H1 (cell line): Measurements from ENCODE around the gene CDK9. TPM values are rescaled to one million over a fixed set of nuclear protein-coding genes. Genes with fewer than 3 reads are reported as not detected.

Experiments
- ASH2L ChIP-seq: fragments of 200-600, 300-600 bp; sonication (generic); IDR thresholded peaks from one replicate; pipeline ENCODE4 v1.7.1; 2017; ENCODE audit warnings: low read length
- ATF3 ChIP-seq: IDR thresholded peaks from 2 replicates; pipeline ENCODE4 v1.6.1; 2011; ENCODE audit warnings: low read depth, mild to moderate bottlenecking, low read length; ENCODE audit not compliant: insufficient read depth
- CBX8 ChIP-seq: fragments of 300-800, 300-1000 bp; sonication (generic); IDR thresholded peaks from 2 replicates; pipeline ENCODE4 v1.7.1; 2016; ENCODE audit warnings: low read depth, low read length, borderline replicate concordance
- FOSL1 ChIP-seq: IDR thresholded peaks from 2 replicates; pipeline ENCODE4 v1.6.1; 2011; ENCODE audit warnings: mild to moderate bottlenecking, low read depth, low read length, moderate library complexity; ENCODE audit not compliant: insufficient read depth
- GABPA ChIP-seq: IDR thresholded peaks from 2 replicates; pipeline ENCODE4 v1.6.1; 2011; ENCODE audit warnings: mild to moderate bottlenecking, low read length, moderate library complexity, borderline replicate concordance; ENCODE audit not compliant: insufficient read depth
- KDM4A ChIP-seq: IDR thresholded peaks from one replicate; pipeline ENCODE4 v1.7.1; 2012; ENCODE audit warnings: low read depth, mild to moderate bottlenecking, moderate library complexity, low read length, inconsistent platforms; ENCODE audit not compliant: severe bottlenecking
- MAX ChIP-seq: IDR thresholded peaks from 2 replicates; pipeline ENCODE4 v1.6.1; 2012; ENCODE audit warnings: inconsistent platforms
- NANOG ChIP-seq: IDR thresholded peaks from 2 replicates; pipeline ENCODE4 v1.6.1; 2011; ENCODE audit warnings: low read length, low read depth, mild to moderate bottlenecking, inconsistent platforms; ENCODE audit not compliant: insufficient read depth, poor library complexity, severe bottlenecking
- PHF8 ChIP-seq: fragments of 200-600 bp; sonication (generic); conservative IDR thresholded peaks from 2 replicates; pipeline ENCODE4 v1.7.1; 2012; ENCODE audit warnings: low read depth, mild to moderate bottlenecking, inconsistent platforms, low read length, moderate library complexity
- POLR2A ChIP-seq, 2 experiments: IDR thresholded peaks; 1 replicate in 1 of 2; 2 replicates in 1 of 2; pipeline ENCODE4 v1.6.1; 2011; ENCODE audit warnings: low read depth in 2 of 2, low read length in 2 of 2, mild to moderate bottlenecking in 2 of 2; ENCODE audit errors: control extremely low read depth in 1 of 2
- POLR2AphosphoS5 ChIP-seq: IDR thresholded peaks from 2 replicates; pipeline ENCODE4 v1.6.1; 2011; ENCODE audit warnings: low read depth, low read length
- RBBP5 ChIP-seq: IDR thresholded peaks from 2 replicates; pipeline ENCODE4 v1.7.1; 2012; ENCODE audit warnings: low read depth, mild to moderate bottlenecking, inconsistent platforms, low read length, moderate library complexity, borderline replicate concordance
- RFX5 ChIP-seq: IDR thresholded peaks from 2 replicates; pipeline ENCODE4 v1.6.1; 2011; ENCODE audit warnings: low read depth, low read length, improper control_type of control experiment, borderline replicate concordance
- SAP30 ChIP-seq: fragments of 300-600 bp; sonication (generic); IDR thresholded peaks from 2 replicates; pipeline ENCODE4 v1.7.1; 2012; ENCODE audit warnings: low read length, moderate library complexity, mild to moderate bottlenecking, inconsistent platforms; ENCODE audit not compliant: insufficient read depth, insufficient replicate concordance
- SIRT6 ChIP-seq: IDR thresholded peaks from one replicate; pipeline ENCODE4 v1.7.1; 2012; ENCODE audit warnings: low read length, inconsistent platforms
- SP4 ChIP-seq: IDR thresholded peaks from 2 replicates; pipeline ENCODE4 v1.6.1; 2012; ENCODE audit warnings: low read length, inconsistent platforms
- SUZ12 ChIP-seq: fragments of 200-600 bp; sonication (generic); IDR thresholded peaks from 2 replicates; pipeline ENCODE4 v1.6.1; 2012; ENCODE audit warnings: mild to moderate bottlenecking, inconsistent platforms, low read length, moderate library complexity, mixed read lengths
- TAF1 ChIP-seq: IDR thresholded peaks from 2 replicates; pipeline ENCODE4 v1.6.1; 2011; ENCODE audit warnings: mild to moderate bottlenecking, low read depth, low read length
- TBP ChIP-seq: IDR thresholded peaks from 2 replicates; pipeline ENCODE4 v1.6.1; 2011; ENCODE audit warnings: low read depth, low read length, improper control_type of control experiment
- USF2 ChIP-seq: IDR thresholded peaks from 2 replicates; pipeline ENCODE4 v1.6.1; 2011; ENCODE audit warnings: low read length, improper control_type of control experiment
- YY1 ChIP-seq: IDR thresholded peaks from 2 replicates; pipeline ENCODE4 v1.6.1; 2011; ENCODE audit warnings: low read depth, mild to moderate bottlenecking, low read length
- ZNF274 ChIP-seq: IDR thresholded peaks from 2 replicates; pipeline ENCODE4 v1.7.0; 2012; ENCODE audit warnings: low read length, borderline replicate concordance; ENCODE audit errors: extremely low read depth
- polyA plus RNA-seq, 7 experiments: library from polyadenylated mRNA; depleted of rRNA in 3 of 7; stranded (reverse) in 5 of 7; unstranded in 2 of 7; fragments of >200 nt in 5 of 7; fragments of 200-250 nt in 2 of 7; gene quantifications; 1 replicate in 5 of 7; 2 replicates in 1 of 7; 4 replicates in 1 of 7; pipeline versions ENCODE4 v1.2.1 to v1.2.3, GENCODE V29; 2011 to 2013; ENCODE audit warnings: missing spikeins in 2 of 7, mixed read lengths in 2 of 7
- total RNA-seq: library from RNA; stranded (reverse); fragmentation: NEBNext Ultra II Directional; extraction: Animal tissue kit (Norgen Biotek cat#: 25700); gene quantifications from 2 replicates; pipeline ENCODE4 v1.2.1, GENCODE V29; 2021

Gene CDK9
- total and polyA plus RNA-seq, 2 of the 8 experiments (the other 6 are each of a cell fraction or from before 2014, with no cell fraction given) = 69.1 to 87.5 TPM

- TF ChIP-seq USF2 (no peak), ASH2L (peak; percentile 88), GABPA (peak; percentile 91), PHF8 (peak; percentile 83), ZNF274 (no peak), MAX (peak; percentile 72), ATF3 (no peak), NANOG (no peak), POLR2A (IDR thresholded peaks at IDR 0.05; ENCODE audit: control extremely low read depth in 1 of 2, low read depth in 2 of 2, low read length in 2 of 2) (no peak), POLR2AphosphoS5 (no peak; the same call in 1 of the 2 replicates), SIRT6 (no peak), KDM4A (no peak), TBP (no peak), SAP30 (no peak), TAF1 (peak; percentile 51), FOSL1 (0 out of 2 replicates have a peak, but pooled peaks have one; percentile 14), CBX8 (no peak), RBBP5 (peak; percentile 76; the same call in 1 of the 2 replicates), SUZ12 (no peak), RFX5 (no peak), SP4 (no peak), YY1 (0 out of 2 replicates have a peak, but pooled peaks have one; percentile 10)
Measured at GRCh38 chr9:127785933-127786772, at the start of gene CDK9 (continued).
